Measurements from ENCODE around the gene POC1B. TPM values are rescaled to one million over a fixed set of nuclear protein-coding genes. Genes with fewer than 3 reads are reported as not detected.

The POC1B gene
- total RNA-seq, 2 donors from 2014 or later: 61.3 to 76.3 TPM

DNA sequence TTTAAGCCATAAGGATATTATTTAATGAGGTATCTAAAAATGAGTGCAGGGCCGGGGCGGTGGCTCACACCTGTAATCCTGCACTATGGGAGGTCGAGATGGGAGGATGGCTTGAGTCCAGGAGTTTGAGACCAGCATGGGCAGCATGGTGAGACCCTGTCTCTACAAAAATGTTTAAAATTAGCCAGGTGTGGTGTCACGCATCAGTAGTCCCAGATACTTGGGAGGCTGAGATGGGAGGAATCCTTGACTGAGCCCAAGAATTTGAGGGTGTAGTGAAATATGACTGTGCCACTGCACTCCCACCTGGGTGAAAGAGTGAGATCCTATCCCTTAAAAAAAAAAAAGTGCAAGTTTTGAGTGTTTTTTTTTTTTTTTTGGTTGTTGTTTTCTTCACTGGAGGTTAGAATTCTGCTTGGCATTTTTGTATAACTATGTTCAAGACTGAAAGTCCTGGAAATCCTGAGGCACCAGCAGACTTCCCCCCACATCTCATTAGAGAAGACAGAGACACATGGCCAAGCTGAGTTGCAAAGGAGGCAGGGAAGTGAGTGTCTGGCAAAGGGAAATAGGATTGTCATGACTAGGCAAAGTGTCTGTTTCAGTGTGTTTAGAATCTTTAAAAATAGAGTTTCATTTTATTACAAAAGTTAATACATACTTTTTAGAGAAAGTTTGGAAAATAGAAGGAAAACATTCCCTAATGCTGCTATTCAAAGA lies 120.1 kb downstream of the POC1B start:
- ATAC-seq (no peak), DNase-seq (ENCODE audit: low spot score) (no peak)
- Mint-ChIP-seq H3K4me3 (no peak overlapping the region), H3K9me3 (no peaks in the 10 kb centered on the region), H3K4me1 (ENCODE audit: low read depth in 2 of 2) (no peaks in the 10 kb centered on the region), H3K27ac (no peak overlapping the region), H3K36me3 (no peaks in the 10 kb centered on the region), H3K27me3 (no peaks in the 10 kb centered on the region)

DNA sequence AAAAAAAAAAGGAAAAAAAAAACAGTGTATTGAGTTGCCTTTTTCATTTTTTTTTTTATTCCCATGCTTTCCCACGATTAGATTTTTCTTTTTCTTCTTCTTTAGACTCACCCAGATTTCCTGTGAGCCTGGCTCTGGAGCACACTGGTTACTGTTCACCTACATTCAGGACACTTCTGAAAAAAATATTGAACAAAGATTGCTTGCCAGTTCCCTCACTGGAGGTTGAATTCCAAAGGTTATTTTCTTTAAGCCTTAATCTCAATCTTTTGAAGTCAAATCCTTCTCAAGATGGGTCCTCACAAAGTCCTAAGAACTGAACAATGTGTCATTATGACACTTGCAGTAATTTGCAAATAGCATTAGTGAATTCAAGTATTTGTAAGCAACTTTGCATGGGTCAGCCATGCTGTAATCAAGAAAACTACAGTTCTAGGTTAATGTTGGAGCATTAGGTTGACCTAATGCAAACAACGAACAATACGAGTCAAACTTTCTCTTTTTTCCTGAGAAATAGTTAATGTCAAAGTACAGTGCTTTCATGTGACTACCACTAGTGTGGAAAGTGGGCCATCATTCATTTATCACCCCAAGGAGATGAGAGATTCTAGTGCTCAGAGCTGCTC lies 124.3 kb downstream of the POC1B start:
- H3K4me3 Mint-ChIP-seq: no peak overlapping the region
- ATAC-seq (no peak), DNase-seq (ENCODE audit: low spot score) (no peak)
- H3K27ac Mint-ChIP-seq: no peak overlapping the region
- H3K36me3 Mint-ChIP-seq: no peaks in the 10 kb centered on the region
- peaks cover 10 to 13% of the 10 kb centered on the region in 2 donors for H3K4me1 Mint-ChIP-seq (ENCODE audit: low read depth in 2 of 2)
- H3K27me3 Mint-ChIP-seq: no peaks in the 10 kb centered on the region
- no peaks in the 10 kb centered on the region for H3K9me3 Mint-ChIP-seq

DNA sequence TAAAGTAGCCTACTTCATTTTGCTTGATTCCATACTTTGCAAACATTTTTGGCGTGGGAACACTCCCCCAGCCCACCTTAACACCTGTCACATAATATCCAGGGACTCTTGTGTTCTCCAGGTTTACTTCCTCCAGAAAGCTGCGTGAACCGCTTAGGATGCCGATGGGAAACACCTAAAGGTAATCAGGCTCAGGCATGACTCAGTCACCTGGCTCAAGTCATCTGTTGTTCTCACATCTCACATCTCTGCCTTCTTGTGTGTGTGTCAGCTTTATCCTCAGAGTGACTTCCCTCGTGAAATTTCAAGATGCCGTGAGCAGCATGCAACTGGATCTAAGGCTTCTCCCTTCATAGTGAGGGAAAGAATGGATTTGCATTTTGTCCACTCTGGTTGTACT lies 125.4 kb downstream of the POC1B start:
- no peaks in the 10 kb centered on the region for H3K36me3 Mint-ChIP-seq
- peak overlapping the region in 1 of 2 donors; percentile 40 for H3K27ac Mint-ChIP-seq
- H3K4me3 Mint-ChIP-seq: no peak overlapping the region
- H3K27me3 Mint-ChIP-seq: no peaks in the 10 kb centered on the region
- ATAC-seq: no peak
- no peak for DNase-seq (ENCODE audit: low spot score)
- peaks cover 17 to 18% of the 10 kb centered on the region in 2 donors for H3K4me1 Mint-ChIP-seq (ENCODE audit: low read depth in 2 of 2)
- H3K9me3 Mint-ChIP-seq: no peaks in the 10 kb centered on the region

DNA sequence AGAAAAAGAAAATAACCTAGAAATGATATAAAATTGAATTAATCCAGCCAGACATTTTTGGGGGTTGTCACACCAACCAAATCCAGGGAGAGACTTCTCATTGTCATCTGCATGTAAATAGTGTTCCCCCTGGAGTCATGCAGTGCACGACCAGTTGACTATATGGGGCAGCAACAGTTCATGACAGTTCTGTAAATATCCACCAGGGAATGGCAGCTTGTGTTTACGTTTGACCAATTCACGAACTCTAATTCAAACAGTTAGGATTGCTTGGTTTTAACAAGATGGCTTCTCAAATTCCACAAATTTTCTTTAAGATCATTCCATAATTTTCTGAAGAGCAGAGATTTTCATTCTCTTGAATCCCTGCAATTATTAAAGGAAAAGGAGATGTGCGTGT lies 130.1 kb downstream of the POC1B start:
- no peaks in the 10 kb centered on the region for H3K9me3 Mint-ChIP-seq
- no peaks in the 10 kb centered on the region for H3K27me3 Mint-ChIP-seq
- peak overlapping the region in 1 of 2 donors; percentile 83 for H3K27ac Mint-ChIP-seq
- peaks cover 4% of the 10 kb centered on the region for H3K36me3 Mint-ChIP-seq
- H3K4me1 Mint-ChIP-seq (ENCODE audit: low read depth in 2 of 2): peaks cover 38 to 40% of the 10 kb centered on the region in 2 donors
- no peak overlapping the region for H3K4me3 Mint-ChIP-seq
- DNase-seq (ENCODE audit: low spot score) (no peak), ATAC-seq (no peak)

DNA sequence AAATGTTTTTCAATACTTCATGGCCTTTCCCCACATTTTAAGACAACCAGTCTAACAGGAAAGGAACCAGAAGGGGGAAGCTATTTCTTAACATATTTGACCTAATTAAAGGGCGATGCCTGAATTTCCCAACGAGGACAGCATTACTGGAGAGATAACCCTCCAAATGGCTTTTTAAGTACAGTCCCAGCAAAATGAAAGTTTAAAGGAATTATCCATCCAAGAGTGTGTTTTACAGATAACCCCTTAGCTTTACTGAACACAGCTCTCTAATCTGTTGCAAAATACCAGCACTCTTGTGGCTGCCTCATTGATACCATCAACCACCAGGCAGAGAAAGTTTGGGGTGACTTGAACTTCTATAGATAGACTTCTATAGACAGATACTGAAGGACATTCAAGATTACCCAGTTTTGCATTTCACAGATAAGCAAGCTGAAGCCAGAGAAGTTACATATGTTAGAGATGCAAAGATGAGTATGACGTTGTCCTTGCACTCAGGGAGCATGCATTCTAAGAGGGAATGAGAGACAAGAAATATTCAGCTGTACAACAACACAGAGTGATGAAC lies 132.2 kb downstream of the POC1B start:
- DNase-seq (ENCODE audit: low spot score) (no peak), ATAC-seq (peak in 1 of 2 donors; percentile 35)
- Mint-ChIP-seq H3K27me3 (no peaks in the 10 kb centered on the region), H3K27ac (peak overlapping the region; percentile 2 to 74), H3K9me3 (no peaks in the 10 kb centered on the region), H3K4me3 (no peak overlapping the region), H3K4me1 (ENCODE audit: low read depth in 2 of 2) (peaks cover 53% of the 10 kb centered on the region in 2 donors), H3K36me3 (peaks cover 4% of the 10 kb centered on the region)

DNA sequence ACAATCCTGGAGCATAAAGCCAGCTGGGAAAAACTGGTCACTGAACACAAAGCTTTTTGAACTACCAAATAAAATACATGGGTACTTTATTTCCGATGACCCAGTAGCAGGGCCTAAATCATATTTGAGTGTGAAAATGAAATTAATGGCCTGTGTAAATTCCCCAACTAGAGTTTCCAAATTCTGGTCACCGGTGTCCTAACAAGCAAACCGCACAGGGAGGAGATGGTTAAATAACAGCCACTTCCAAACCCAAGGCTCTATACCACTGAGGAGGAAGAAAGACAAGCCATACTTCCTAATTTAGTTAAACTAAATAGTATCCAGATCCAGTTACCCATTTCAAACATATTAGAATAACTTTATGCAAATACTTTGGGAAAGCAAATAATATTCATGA lies 133.5 kb downstream of the POC1B start:
- H3K36me3 Mint-ChIP-seq: peaks cover 4% of the 10 kb centered on the region
- DNase-seq (ENCODE audit: low spot score) (no peak), ATAC-seq (no peak)
- H3K27me3 Mint-ChIP-seq: no peaks in the 10 kb centered on the region
- no peak overlapping the region for H3K4me3 Mint-ChIP-seq
- peak overlapping the region in 1 of 2 donors; percentile 81 for H3K27ac Mint-ChIP-seq
- no peaks in the 10 kb centered on the region for H3K9me3 Mint-ChIP-seq
- H3K4me1 Mint-ChIP-seq (ENCODE audit: low read depth in 2 of 2): peaks cover 42 to 45% of the 10 kb centered on the region in 2 donors

DNA sequence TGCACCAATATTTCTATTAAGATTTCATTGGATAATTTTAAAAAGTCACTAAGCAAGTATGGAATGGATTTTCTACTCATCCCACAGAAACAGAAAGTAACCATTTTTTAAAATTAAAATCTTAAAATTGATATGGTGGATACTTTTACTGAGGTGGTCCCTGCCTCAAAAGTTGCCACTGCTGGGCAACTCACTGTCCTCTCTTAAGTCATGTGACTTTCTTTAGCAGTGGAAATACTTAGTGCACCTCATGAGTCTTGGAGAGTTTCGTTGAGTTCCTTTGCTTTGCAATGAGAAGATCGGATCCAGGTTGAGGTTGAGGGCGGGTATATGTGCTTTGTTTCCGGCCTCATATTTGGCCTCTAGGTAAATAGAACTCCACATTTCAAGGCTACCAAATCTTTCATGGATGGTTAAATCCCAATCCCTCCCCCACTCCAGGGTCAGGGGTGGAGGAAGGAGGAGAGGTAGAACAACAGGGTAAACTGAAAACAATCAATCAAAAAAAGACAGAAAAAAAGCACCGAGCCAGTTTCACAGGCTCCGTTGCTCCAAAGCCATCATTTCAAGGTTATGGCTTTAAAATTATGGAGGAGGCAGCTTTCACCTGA lies 134.0 kb downstream of the POC1B start:
- no peak for ATAC-seq

DNA sequence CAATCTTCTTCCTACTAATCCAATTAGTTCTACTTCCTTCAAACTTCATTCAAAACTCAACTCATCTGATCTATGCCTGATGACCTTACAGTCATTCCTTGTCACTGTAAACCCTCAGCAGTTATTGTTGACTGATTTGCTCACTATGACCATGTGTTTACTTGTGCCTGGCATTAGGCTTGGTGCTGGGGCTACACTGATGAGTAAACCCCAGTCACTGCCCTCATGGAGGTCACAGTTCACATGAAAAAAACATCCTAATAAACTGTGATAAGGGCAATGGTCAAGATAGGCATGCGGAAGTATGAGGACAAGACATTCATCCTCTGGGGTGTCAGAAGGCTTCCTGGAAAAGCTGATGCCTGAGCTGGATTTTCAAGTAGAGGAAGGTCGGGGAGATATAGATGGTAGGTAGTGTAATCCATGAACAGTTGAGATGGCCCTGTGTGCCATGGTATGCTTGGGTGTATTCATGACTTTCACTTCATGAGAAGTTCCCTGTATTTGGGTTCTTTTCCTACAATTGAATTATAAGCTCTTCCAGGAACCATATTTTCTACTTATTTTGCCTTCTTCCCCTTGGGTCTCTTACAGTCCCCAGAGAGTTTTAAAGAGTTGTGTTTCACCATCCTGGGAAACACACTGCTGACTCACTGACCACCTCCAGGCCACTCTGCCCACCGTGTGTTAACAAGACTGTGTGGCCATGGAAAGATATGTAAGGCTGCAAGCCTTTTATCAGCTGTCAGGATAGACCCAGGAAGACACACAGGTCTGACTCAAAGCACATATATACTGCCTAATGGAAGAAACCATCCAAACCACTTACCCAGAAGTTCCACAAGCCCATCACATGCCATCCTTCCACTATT lies 134.8 kb downstream of the POC1B start:
- DNase-seq (ENCODE audit: low spot score): peak; percentile 80
- no peaks in the 10 kb centered on the region for H3K9me3 Mint-ChIP-seq
- no peaks in the 10 kb centered on the region for H3K27me3 Mint-ChIP-seq
- H3K4me1 Mint-ChIP-seq (ENCODE audit: low read depth in 2 of 2): peaks cover 37 to 40% of the 10 kb centered on the region in 2 donors
- H3K36me3 Mint-ChIP-seq: peaks cover 4% of the 10 kb centered on the region
- ATAC-seq: peak; percentile 89 to 93
- peak overlapping the region; percentile 57 for H3K4me3 Mint-ChIP-seq
- H3K27ac Mint-ChIP-seq: peak overlapping the region; percentile 72 to 81

More for the DNA sequence above, 134.0 kb downstream of the POC1B start:
- DNase-seq (ENCODE audit: low spot score): no peak
- Mint-ChIP-seq H3K27ac (peak overlapping the region; percentile 72 to 81), H3K9me3 (no peaks in the 10 kb centered on the region), H3K4me3 (peak overlapping the region; percentile 57), H3K4me1 (ENCODE audit: low read depth in 2 of 2) (peaks cover 42 to 45% of the 10 kb centered on the region in 2 donors), H3K36me3 (peaks cover 4% of the 10 kb centered on the region), H3K27me3 (no peaks in the 10 kb centered on the region)

DNA sequence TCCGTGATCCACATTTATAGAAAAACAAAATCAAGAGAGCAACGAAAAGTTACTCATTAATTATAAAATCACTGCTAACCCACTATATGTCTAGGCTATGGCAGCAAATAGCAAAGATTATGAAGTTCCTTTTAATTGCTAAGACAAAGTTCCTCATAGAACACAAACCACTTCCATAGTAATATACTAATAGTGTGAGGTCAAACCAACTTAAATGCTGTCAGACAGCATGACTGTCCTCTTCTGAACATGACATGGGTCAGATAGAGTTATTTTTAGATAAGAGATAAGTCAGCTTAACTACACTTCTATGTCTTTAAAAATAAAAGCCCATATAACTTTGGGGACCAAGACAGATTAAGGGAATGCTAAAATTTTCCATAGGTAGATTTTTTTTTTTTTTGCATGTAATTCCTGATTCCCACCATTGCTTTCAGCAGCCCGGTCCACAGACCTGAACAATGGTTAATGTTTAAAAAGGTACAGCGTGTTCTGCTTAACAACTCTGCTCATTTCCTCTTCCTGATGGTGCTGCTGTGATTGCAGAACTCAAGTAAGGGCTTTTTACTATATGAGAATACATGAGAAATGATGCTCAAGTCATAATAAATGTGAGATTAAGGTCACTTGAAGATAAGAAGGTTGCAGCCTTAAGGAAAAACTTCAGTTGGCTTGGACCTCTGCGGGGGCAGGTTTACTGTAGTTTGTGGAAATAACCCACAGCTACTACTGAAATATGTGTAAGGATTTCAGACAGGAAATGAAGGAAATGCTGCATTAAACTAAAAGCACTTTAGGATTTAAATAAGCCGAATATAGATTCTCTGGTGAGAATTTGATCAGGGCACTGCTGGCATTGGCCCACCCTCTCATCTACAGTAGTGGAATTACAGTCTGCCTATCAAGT lies 135.8 kb downstream of the POC1B start:
- ATAC-seq (no peak), DNase-seq (ENCODE audit: low spot score) (no peak)
- H3K4me3 Mint-ChIP-seq: peak overlapping the region; percentile 57
- H3K27ac Mint-ChIP-seq: peak overlapping the region; percentile 72 to 81
- peaks cover 4% of the 10 kb centered on the region for H3K36me3 Mint-ChIP-seq
- no peaks in the 10 kb centered on the region for H3K9me3 Mint-ChIP-seq
- H3K27me3 Mint-ChIP-seq: no peaks in the 10 kb centered on the region
- peaks cover 38% of the 10 kb centered on the region in 2 donors for H3K4me1 Mint-ChIP-seq (ENCODE audit: low read depth in 2 of 2)

DNA sequence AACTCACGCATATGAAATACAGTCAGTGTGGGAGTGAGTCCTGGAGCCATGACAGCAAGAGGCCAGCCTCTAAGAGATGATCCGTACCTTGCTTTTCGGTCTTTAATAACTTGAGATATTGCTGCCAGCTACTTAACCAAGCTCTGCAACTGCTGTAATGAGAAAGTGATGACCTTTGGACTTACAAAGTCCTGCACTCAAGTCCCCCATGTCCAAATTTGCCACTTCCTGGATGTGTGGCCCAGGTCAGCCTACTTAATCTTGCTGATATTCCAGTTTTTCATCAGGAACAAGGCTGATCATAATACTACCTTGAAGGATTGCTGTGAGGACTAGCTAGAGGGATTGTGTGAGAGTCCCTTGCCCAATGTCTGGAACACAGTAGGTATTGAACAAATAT lies 139.7 kb downstream of the POC1B start:
- H3K27me3 Mint-ChIP-seq: no peaks in the 10 kb centered on the region
- no peak overlapping the region for H3K27ac Mint-ChIP-seq
- no peak overlapping the region for H3K4me3 Mint-ChIP-seq
- ATAC-seq: no peak
- no peaks in the 10 kb centered on the region for H3K9me3 Mint-ChIP-seq
- DNase-seq (ENCODE audit: low spot score): no peak
- peaks cover 31 to 32% of the 10 kb centered on the region in 2 donors for H3K4me1 Mint-ChIP-seq (ENCODE audit: low read depth in 2 of 2)
- H3K36me3 Mint-ChIP-seq: no peaks in the 10 kb centered on the region

DNA sequence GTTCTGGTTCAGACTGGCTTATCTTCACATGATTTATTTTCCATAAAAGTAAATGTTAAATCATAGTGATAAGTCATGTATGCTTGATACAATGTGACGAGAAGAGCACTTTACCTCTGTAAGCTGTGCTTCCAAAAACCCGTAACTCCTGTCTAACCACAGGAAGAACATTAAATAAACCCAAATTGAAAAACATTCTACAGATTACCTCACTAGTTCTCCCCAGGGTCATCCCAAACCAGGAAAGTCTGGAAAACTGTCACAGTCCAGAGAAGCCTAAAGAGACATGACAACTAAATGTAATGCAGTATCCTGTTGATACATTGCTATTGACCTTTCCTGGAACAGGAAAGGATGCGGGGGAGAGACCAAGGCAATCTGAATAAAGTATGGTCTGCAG lies 141.0 kb downstream of the POC1B start:
- Mint-ChIP-seq H3K27ac (peak overlapping the region in 1 of 2 donors; percentile 25), H3K36me3 (no peaks in the 10 kb centered on the region)
- ATAC-seq: no peak

DNA sequence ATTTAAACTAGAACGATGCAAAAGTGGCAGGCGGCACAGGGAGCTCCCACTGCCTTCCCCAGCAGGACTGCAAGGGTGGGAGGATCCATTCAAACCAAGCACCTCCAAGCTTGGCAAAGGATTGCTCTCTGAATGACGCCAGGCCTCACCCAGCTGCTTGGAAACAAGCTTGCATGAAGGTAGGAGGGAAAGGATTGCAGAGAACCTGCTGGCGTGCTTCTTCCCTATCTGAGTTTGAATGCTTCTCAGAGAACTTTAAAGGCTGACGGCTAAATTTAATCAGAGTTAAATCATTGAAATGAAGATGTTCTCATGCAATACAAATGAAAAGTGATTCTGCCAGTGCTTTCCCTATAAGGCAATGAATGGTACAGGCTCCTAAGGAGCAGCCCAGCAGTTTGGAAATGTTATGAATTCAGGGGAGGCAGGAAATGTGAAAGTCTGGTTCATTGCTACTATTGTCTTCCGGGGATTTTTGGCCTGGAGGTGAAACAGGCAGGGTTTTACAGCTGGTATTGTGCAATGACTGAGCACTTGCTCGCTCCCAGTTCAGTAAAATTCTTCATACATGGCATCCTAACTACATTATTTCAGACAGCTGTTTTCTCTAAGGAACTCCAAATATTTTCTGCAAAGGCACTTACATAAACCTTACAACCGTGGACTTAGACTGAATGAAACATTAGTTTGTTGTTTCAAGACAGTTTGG lies 141.6 kb downstream of the POC1B start:
- Mint-ChIP-seq H3K27ac (peak overlapping the region in 1 of 2 donors; percentile 25), H3K36me3 (no peaks in the 10 kb centered on the region), H3K4me1 (ENCODE audit: low read depth in 2 of 2) (peaks cover 12 to 13% of the 10 kb centered on the region in 2 donors), H3K27me3 (no peaks in the 10 kb centered on the region), H3K9me3 (no peaks in the 10 kb centered on the region), H3K4me3 (no peak overlapping the region)
- DNase-seq (ENCODE audit: low spot score): no peak
- ATAC-seq: no peak

More for the DNA sequence above, 141.0 kb downstream of the POC1B start:
- H3K4me3 Mint-ChIP-seq: no peak overlapping the region
- no peaks in the 10 kb centered on the region for H3K9me3 Mint-ChIP-seq
- no peaks in the 10 kb centered on the region for H3K27me3 Mint-ChIP-seq
- H3K4me1 Mint-ChIP-seq (ENCODE audit: low read depth in 2 of 2): peaks cover 18% of the 10 kb centered on the region in 2 donors
- DNase-seq (ENCODE audit: low spot score): no peak

Measured in natural killer cell treated with Interleukin-12 subunit alpha and Interleukin-12 subunit beta and Interleukin-15 and Interleukin-18, amount 100 ng/mL, for 72 hours (primary cell).